Limb (tissue), 2 donors: Measurements from ENCODE around the gene RPL28.
"Not testable (repeated sequence)": the region's sequence is repeated elsewhere in the genome, so short reads cannot be mapped to it uniquely, and the experiment has no call there.

Experiments
- DNase-seq, 2 donors: peaks; one replicate each; pipeline ENCODE4 v3.0.0-alpha.2; 2016; ENCODE audit errors: extremely low spot score in 2 of 2

RPL28 gene

DNA sequence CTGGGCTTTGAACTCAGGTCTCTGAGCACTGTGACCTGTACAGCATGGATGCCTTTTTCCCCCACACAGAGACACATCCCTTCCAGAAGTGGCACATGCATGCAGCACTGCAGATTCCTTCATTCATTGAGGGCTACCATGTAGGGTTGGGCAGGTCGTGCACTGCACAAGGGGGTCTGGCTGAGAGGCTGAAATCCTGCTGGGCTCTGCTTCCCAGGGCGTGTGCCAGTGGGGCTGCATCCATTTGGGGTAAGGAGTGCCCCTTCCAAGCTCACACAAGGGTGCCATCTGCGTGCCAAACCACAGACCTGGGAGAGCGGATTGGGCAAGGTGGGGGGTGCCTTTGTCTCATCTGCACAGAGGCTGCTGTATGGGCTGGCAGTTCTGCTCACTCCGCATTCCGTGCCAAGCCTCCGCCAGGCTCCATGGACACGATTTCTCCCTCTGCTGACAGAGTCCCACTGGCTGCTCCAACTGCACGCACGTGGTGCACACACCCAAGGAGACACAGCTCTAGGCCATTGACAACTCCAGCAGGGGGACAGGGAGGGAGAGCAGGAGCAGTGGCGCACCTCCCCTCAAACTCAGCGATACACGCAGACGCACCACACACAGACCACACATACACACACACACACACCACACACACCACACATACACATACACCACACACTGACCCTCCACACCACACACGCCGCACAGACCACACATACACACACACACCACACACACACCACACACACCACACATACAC lies 61.9 kb downstream of the RPL28 start:
- no peak for DNase-seq

DNA sequence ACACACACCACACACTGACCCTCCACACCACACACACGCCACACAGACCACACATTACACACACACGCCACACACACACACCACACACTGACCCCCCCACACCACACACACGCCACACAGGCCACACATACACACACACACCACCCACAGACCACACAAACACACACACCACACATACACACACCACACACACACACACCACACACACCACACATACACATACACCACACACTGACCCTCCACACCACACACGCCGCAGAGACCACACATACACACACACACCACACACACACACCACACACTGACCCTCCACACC lies 62.4 kb downstream of the RPL28 start:
- DNase-seq, result not testable (repeated sequence)

- no peak for DNase-seq
These were observed 63.7 kb downstream of the RPL28 start for GRCh38 chr19:55449469-55449868.

DNA sequence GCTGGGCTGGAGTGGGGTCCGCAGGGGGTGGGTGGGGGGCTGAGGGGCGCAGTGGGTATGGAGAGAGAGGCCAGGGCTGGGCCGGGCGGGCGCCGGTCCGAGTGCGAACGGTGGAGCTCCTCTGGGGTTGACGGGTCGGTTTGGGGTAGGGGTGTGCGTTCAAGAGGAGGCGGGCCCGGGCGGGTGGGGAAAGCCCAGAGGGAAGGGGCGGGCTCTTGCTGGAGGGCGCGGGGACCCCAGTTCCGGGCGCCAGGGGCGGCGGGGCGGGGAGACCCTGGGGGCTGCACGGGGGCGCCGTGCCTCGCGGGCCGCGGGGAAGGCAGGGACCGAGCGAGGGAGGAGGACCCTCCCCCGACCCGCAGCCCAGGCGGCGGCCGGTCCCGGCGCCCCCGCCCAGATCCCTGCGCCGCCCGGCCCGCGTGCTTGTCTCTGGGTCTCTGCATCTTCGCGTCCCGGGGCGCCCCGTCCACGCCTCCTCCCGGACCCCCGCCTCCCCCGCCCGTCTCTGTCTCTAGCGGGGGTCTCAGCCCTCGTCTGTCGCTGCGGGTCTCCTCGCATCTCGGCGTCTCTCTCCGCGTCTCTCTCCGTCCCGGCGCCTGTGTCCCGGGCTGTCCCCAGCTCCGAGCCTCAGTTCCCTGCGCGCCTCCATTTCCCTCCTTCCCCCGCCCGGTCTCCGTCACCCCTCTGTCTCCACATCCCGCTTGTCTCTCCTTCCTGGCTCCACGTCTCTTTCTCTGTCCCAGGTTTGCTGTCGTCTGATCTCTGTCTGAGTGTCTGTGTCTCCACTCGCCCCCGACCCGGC lies 65.6 kb downstream of the RPL28 start:
- DNase-seq, result peak in 1 of 2 donors; percentile 65

GRCh38 chr19:55451965-55452748 lies 66.4 kb downstream of the RPL28 start:
- DNase-seq, result peak in 1 of 2 donors; percentile 82
